Ovary (tissue), 9 donors: ENCODE data around the gene WHRN. TPM values are rescaled to one million over a fixed set of nuclear protein-coding genes. Genes with fewer than 3 reads are reported as not detected.

Source experiments
- DNase-seq, 5 donors: peaks; one replicate each; pipeline ENCODE4 v3.0.0-alpha.2; 2019 to 2020
- H3K27ac ChIP-seq, 2 donors: fragments of 200-600 bp; one replicate each; pipeline versions ENCODE4 v1.5.1 to v1.8.0; 2019 to 2022
- H3K27me3 ChIP-seq: fragments of 200-600 bp; one replicate; pipeline ENCODE4 v1.8.0; 2022
- H3K36me3 ChIP-seq: fragments of 200-600 bp; sonication (generic); one replicate; pipeline ENCODE4 v1.5.1; 2019
- H3K4me1 ChIP-seq: one replicate; pipeline ENCODE4 v1.8.1; 2013; ENCODE audit warnings: mild to moderate bottlenecking, moderate library complexity; ENCODE audit not compliant: insufficient read depth
- H3K4me3 ChIP-seq: fragments of 200-600 bp; sonication (generic); one replicate; pipeline ENCODE4 v1.5.1; 2017
- H3K9me3 ChIP-seq, 2 donors: fragments of 200-600 bp in 1 of 2; sonication (generic) in 1 of 2; one replicate each; pipeline versions ENCODE4 v1.5.1 to v1.8.1; 2013 to 2019; ENCODE audit warnings: mild to moderate bottlenecking in 1 of 2, moderate library complexity in 1 of 2
- CTCF ChIP-seq, 3 donors: fragments of 450-650 bp in 2 of 3; fragments of 200-600 bp in 1 of 3; IDR thresholded peaks; one replicate each; pipeline versions ENCODE4 v1.5.1 to v1.8.0; 2016 to 2022; ENCODE audit warnings: antibody characterized with exemption in 3 of 3, mild to moderate bottlenecking in 1 of 3
- EP300 ChIP-seq: sonication (generic); formaldehyde crosslinking; IDR thresholded peaks from one replicate; pipeline ENCODE4 v1.6.1; 2017; ENCODE audit warnings: antibody characterized with exemption
- POLR2A ChIP-seq: fragments of 450-650 bp; IDR thresholded peaks from one replicate; pipeline ENCODE4 v1.6.1; 2017; ENCODE audit warnings: antibody characterized with exemption, mild to moderate bottlenecking, moderate library complexity
- WGBS, 3 donors: extraction: QIAGEN DNeasy Blood & Tissue Kit in 1 of 3; methylation state at CpG; one replicate each; pipeline versions ENCODE4 v1.1.5 to v1.1.7; 2013 to 2017; 5-methylcytosine and 5-hydroxymethylcytosine counted together
- intact Hi-C, 4 donors: fragments of 100-400 bp; cut with DNase I; formaldehyde crosslinking; loops; one replicate each; pipeline versions ENCODE4 v1.11.0 to v1.15.1; 2022 to 2023
- polyA plus RNA-seq, 2 donors: library from polyadenylated mRNA; stranded (reverse); fragments of 200-250 nt in 1 of 2; fragments of 350-450 nt in 1 of 2; fragmentation: Illumina TruSeq in 1 of 2; extraction: RNeasy Lipid Tissue Mini Kit (QIAGEN cat#74804) in 1 of 2; gene quantifications; one replicate each; pipeline ENCODE4 v1.2.3, GENCODE V29; 2013 to 2014
- total RNA-seq, 7 donors: library from RNA; depleted of rRNA in 2 of 7; stranded (reverse); fragments of >200 nt in 2 of 7; fragmentation: NEBNext Ultra II Directional in 3 of 7; extraction: Animal tissue kit (Norgen Biotek cat#: 25700) in 3 of 7; gene quantifications; one replicate each; pipeline versions ENCODE4 v1.1.0 to v1.2.4, GENCODE V29; 2016 to 2023
- donor health status: DM: no; HTN: no; CAD: no; lungs with moderate emphysema.
- donor health status: DM: no; HTN: no; CAD: no.
- donor health status: Bipolar disorder and iron deficiency.
- donor health status: DM: yes; HTN: yes; CAD: no.
- donor health status: DM: no; HTN: no; CAD: no.
- donor health status: DM: yes; HTN: yes; CAD: no.

The WHRN gene
- total and polyA plus RNA-seq, 9 donors, result 1.7 to 28.5 (median 20.3) TPM

- DNase-seq, result no peak
- no peaks in the 10 kb centered on the region for H3K36me3 ChIP-seq
- H3K4me1 ChIP-seq, result peaks cover 10% of the 10 kb centered on the region
- H3K9me3 ChIP-seq, result no peaks in the 10 kb centered on the region
- H3K27ac ChIP-seq, result no peak overlapping the region
- H3K27me3 ChIP-seq, result no peaks in the 10 kb centered on the region
- H3K4me3 ChIP-seq, result no peak overlapping the region
- TF ChIP-seq EP300, result no peak
- TF ChIP-seq POLR2A, result no peak
- no peak for TF ChIP-seq CTCF (IDR thresholded peaks at IDR 0.05)
- intact Hi-C loops, result no loop called here
- 80 to 84% (median 81%) methylated on average over 10 of the region's 10 CpGs for WGBS, 3 donors
These were observed 8.0 kb upstream of the WHRN start for GRCh38 chr9:114513055-114513958.

- Histone ChIP-seq H3K36me3 (no peaks in the 10 kb centered on the region), H3K9me3 (no peaks in the 10 kb centered on the region), H3K27me3 (no peaks in the 10 kb centered on the region), H3K4me3 (no peak overlapping the region), H3K4me1 (peaks cover 10% of the 10 kb centered on the region), H3K27ac (no peak overlapping the region)
- no peak for TF ChIP-seq CTCF (IDR thresholded peaks at IDR 0.05)
- 63 to 78% (median 67%) methylated on average over 12 of the region's 12 CpGs for WGBS, 3 donors
- no peak for DNase-seq
- intact Hi-C loops, result no loop called here
These were observed 7.0 kb upstream of the WHRN start for GRCh38 chr9:114511978-114512874.

DNA sequence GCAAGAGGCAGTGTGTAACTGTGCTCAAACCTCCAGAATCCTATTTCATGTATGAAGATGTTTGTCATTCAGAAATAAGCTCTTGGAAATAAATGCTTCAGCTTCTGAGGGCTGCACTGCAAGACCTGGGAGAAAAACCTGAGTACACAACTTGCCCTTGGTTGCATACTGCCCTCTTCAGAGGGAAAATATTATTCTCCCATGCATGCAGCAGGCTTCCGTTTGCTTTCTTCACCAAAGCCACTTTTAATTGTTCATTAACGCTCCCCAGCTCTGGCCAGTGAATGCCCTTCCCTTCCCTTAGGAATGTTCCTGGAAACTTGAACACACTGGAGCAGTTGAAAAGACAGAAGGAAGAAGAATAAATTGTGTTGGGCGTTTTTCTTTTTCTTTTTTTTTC, 2.5 kb upstream of the WHRN start:
- Histone ChIP-seq H3K36me3 (no peaks in the 10 kb centered on the region), H3K27me3 (no peaks in the 10 kb centered on the region), H3K4me1 (peaks cover 8% of the 10 kb centered on the region), H3K27ac (no peak overlapping the region), H3K4me3 (no peak overlapping the region), H3K9me3 (no peaks in the 10 kb centered on the region)
- WGBS, 3 donors, result 12 to 23% (median 14%) methylated on average over 3 of the region's 3 CpGs
- intact Hi-C loops, result loop anchor here in 1 of 4 donors (10.0 kb wide), 1 partner anchor 77 kb away; the partner anchor contains the start of gene ATP6V1G1
- DNase-seq, result no peak
- TF ChIP-seq EP300 (no peak), CTCF (IDR thresholded peaks at IDR 0.05) (no peak), POLR2A (no peak)

- no peak for TF ChIP-seq POLR2A
- no peak for TF ChIP-seq CTCF (IDR thresholded peaks at IDR 0.05)
- no peak for TF ChIP-seq EP300
- no peaks in the 10 kb centered on the region for H3K36me3 ChIP-seq
- DNase-seq, result no peak
- no peaks in the 10 kb centered on the region for H3K9me3 ChIP-seq
- WGBS, 3 donors, result 36 to 53% (median 45%) methylated on average over 7 of the region's 7 CpGs
- H3K4me1 ChIP-seq, result peaks cover 8% of the 10 kb centered on the region
- H3K4me3 ChIP-seq, result peak overlapping the region; percentile 80
- intact Hi-C loops, result loop anchor here in 1 of 4 donors (10.0 kb wide), 1 partner anchor 79 kb away; the partner anchor contains the start of gene ATP6V1G1
- H3K27me3 ChIP-seq, result no peaks in the 10 kb centered on the region
- peak overlapping the region in 1 of 2 donors; percentile 60 for H3K27ac ChIP-seq
These were observed 763 bp upstream of the WHRN start for GRCh38 chr9:114506082-114506390.
